HepG2 (cell line): ENCODE measurements around the gene RORC. TPM values are rescaled to one million over a fixed set of nuclear protein-coding genes. Genes with fewer than 3 reads are reported as not detected.

Experiments
- ATAC-seq: fragments of 200-7000 bp; cut with Tn5 transposase; 3 replicates; pipeline ENCODE4 v1.9.1; 2020; ENCODE audit warnings: mild to moderate bottlenecking, moderate library complexity
- BruUV-seq: library from RNA; stranded (reverse); fragments of 400-500 nt; replicated peaks from 2 replicates; lab custom pipeline; 2021; lab: Mats Ljungman, UMichigan
- CTCF ChIA-PET: fragments of 300-600 bp; formaldehyde crosslinking; extraction: SDS; loops from one replicate; lab custom pipeline; 2021; ENCODE audit warnings: low total read pairs, inconsistent platforms, low intra/inter-chr PET ratio; lab: Yijun Ruan, JAX
- POLR2A ChIA-PET: fragments of 350-600 bp; sonication (Branson Sonifier 250); formaldehyde crosslinking; loops from one replicate; lab custom pipeline; 2020; ENCODE audit warnings: antibody characterized with exemption, inconsistent platforms; lab: Yijun Ruan, JAX
- DNase-seq: peaks from one replicate; pipeline ENCODE4 v3.0.0-alpha.2; 2015; ENCODE audit warnings: low spot score
- FAIRE-seq: peaks from 3 replicates; lab custom pipeline; 2011; peaks lifted over from hg19 to GRCh38; lab: Jason Lieb, UNC
- H2AFZ ChIP-seq: one replicate; pipeline ENCODE4 v1.6.1; 2011; ENCODE audit warnings: low read length, inconsistent platforms
- H3K27ac ChIP-seq: fragments of 300-600 bp; 3 replicates; pipeline ENCODE4 v1.8.0; 2011; ENCODE audit warnings: mixed run types, mild to moderate bottlenecking, mixed read lengths, low read length, inconsistent platforms; ENCODE audit not compliant: insufficient read depth; ENCODE audit errors: extremely low read length
- H3K27me3 ChIP-seq, 2 experiments: fragments of 200-600 bp in 1 of 2; 2 replicates in 1 of 2; 3 replicates in 1 of 2; pipeline versions ENCODE4 v1.6.0 to v1.8.0; 2011; ENCODE audit warnings: low read length in 2 of 2, mild to moderate bottlenecking in 2 of 2, moderate library complexity in 2 of 2, inconsistent platforms in 1 of 2; ENCODE audit not compliant: insufficient read depth in 2 of 2, control insufficient read depth in 1 of 2
- H3K36me3 ChIP-seq, 2 experiments: fragments of 200-600 bp in 1 of 2; replicated peaks in 1 of 2; 2 replicates in 1 of 2; 3 replicates in 1 of 2; pipeline versions ENCODE4 v1.5.1 to v1.8.0; 2011; ENCODE audit warnings: low read length in 2 of 2, inconsistent platforms in 1 of 2; ENCODE audit not compliant: insufficient read depth in 2 of 2, control insufficient read depth in 1 of 2
- H3K4me1 ChIP-seq: 2 replicates; pipeline ENCODE4 v1.5.1; 2012; ENCODE audit warnings: low read length, inconsistent platforms; ENCODE audit not compliant: insufficient read depth
- H3K4me2 ChIP-seq: 2 replicates; pipeline ENCODE4 v1.6.0; 2011; ENCODE audit warnings: low read depth, low read length, inconsistent platforms
- H3K4me3 ChIP-seq, 3 experiments: fragments of 200-600 bp in 1 of 3; sonication (generic), shearing (Covaris generic) in 1 of 3; replicated peaks in 1 of 3; 2 replicates each; pipeline ENCODE4 v1.5.1; 2011 to 2016; ENCODE audit warnings: low read length in 3 of 3, inconsistent platforms in 2 of 3, low read depth in 2 of 3, mild to moderate bottlenecking in 2 of 3, control low read depth in 1 of 3, mixed read lengths in 1 of 3; ENCODE audit not compliant: insufficient read depth in 1 of 3
- H3K79me2 ChIP-seq: one replicate; pipeline ENCODE4 v1.6.1; 2011; ENCODE audit warnings: low read length, inconsistent platforms; ENCODE audit not compliant: insufficient read depth
- H3K9ac ChIP-seq: 2 replicates; pipeline ENCODE4 v1.6.0; 2011; ENCODE audit warnings: mild to moderate bottlenecking, low read depth, low read length, inconsistent platforms; ENCODE audit not compliant: insufficient read depth
- H3K9me3 ChIP-seq: 2 replicates; pipeline ENCODE4 v1.5.1; 2012; ENCODE audit warnings: mild to moderate bottlenecking, low read length
- H4K20me1 ChIP-seq: 2 replicates; pipeline ENCODE4 v1.6.0; 2011; ENCODE audit warnings: inconsistent platforms, mild to moderate bottlenecking, low read length, moderate library complexity; ENCODE audit not compliant: insufficient read depth
- GTF2F1 ChIP-seq: fragments of 150-350 bp; IDR thresholded peaks from 2 replicates; pipeline ENCODE4 v1.6.1; 2014; ENCODE audit warnings: low read length
- HDAC2 ChIP-seq: sonication (generic); formaldehyde crosslinking; IDR thresholded peaks from 2 replicates; pipeline ENCODE4 v1.4.0; 2020; ENCODE audit warnings: missing genetic modification reagents
- HMG20B ChIP-seq: conservative IDR thresholded peaks from 2 replicates; pipeline ENCODE4 v1.6.1; 2016; ENCODE audit warnings: missing genetic modification reagents, missing compliant biosample characterization
- MED13 ChIP-seq: sonication (generic); formaldehyde crosslinking; IDR thresholded peaks from 2 replicates; pipeline ENCODE4 v1.5.0; 2020; ENCODE audit warnings: missing genetic modification reagents
- NCOR1 ChIP-seq: fragments of 200-600 bp; sonication (generic); IDR thresholded peaks from 2 replicates; pipeline ENCODE4 v1.7.0; 2017; ENCODE audit warnings: antibody characterized with exemption, low read length, borderline replicate concordance
- POLR2A ChIP-seq, 2 experiments: IDR thresholded peaks; 2 replicates each; pipeline ENCODE4 v1.6.1; 2011; ENCODE audit warnings: low read depth in 2 of 2, low read length in 2 of 2, mild to moderate bottlenecking in 1 of 2, moderate library complexity in 1 of 2; ENCODE audit not compliant: insufficient read depth in 1 of 2
- RAD51 ChIP-seq: fragments of 450-650 bp; IDR thresholded peaks from 2 replicates; pipeline ENCODE4 v1.6.1; 2016; ENCODE audit warnings: borderline replicate concordance
- SRSF4 ChIP-seq: fragments of 200-400 bp; formaldehyde crosslinking; IDR thresholded peaks from one replicate; pipeline ENCODE4 v1.6.1; 2018; ENCODE audit warnings: mild to moderate bottlenecking, low read depth, low read length, moderate library complexity; ENCODE audit not compliant: poor library complexity, severe bottlenecking
- U2AF2 ChIP-seq: fragments of 200-400 bp; formaldehyde crosslinking; IDR thresholded peaks from 2 replicates; pipeline ENCODE4 v1.6.1; 2017; ENCODE audit warnings: low read depth, mild to moderate bottlenecking, low read length
- ZNF20 ChIP-seq: sonication (generic); formaldehyde crosslinking; IDR thresholded peaks from 2 replicates; pipeline ENCODE4 v1.4.0; 2020; ENCODE audit warnings: mild to moderate bottlenecking, moderate library complexity, missing genetic modification reagents
- ZNF329 ChIP-seq: sonication (generic); formaldehyde crosslinking; IDR thresholded peaks from 2 replicates; pipeline ENCODE4 v1.9.0; 2021; ENCODE audit warnings: low read depth, mild to moderate bottlenecking, missing genetic modification reagents
- ZNF598 ChIP-seq: sonication (generic); formaldehyde crosslinking; IDR thresholded peaks from 2 replicates; pipeline ENCODE4 v1.5.1; 2020; ENCODE audit warnings: mild to moderate bottlenecking, missing genetic modification reagents, borderline replicate concordance
- ZNF614 ChIP-seq: IDR thresholded peaks from 2 replicates; pipeline ENCODE4 v1.6.1; 2018; ENCODE audit warnings: missing biosample characterization, missing genetic modification reagents, inconsistent platforms, borderline replicate concordance
- ZNF615 ChIP-seq: sonication (generic); formaldehyde crosslinking; IDR thresholded peaks from 2 replicates; pipeline ENCODE4 v1.5.0; 2020; ENCODE audit warnings: mild to moderate bottlenecking, missing genetic modification reagents, borderline replicate concordance
- ZSCAN21 ChIP-seq: sonication (generic); formaldehyde crosslinking; IDR thresholded peaks from 2 replicates; pipeline ENCODE4 v1.8.0; 2022; ENCODE audit warnings: mild to moderate bottlenecking, missing genetic modification reagents, moderate library complexity, borderline replicate concordance
- WGBS: methylation state at CpG from one replicate; pipeline ENCODE4 v1.1.6; 2017; ENCODE audit warnings: low lambda C conversion rate; 5-methylcytosine and 5-hydroxymethylcytosine counted together
- in situ Hi-C: cut with HindIII; loops from 2 replicates; pipeline ENCODE4 v1.10.0; 2017; ENCODE audit warnings: low pct_unique_long_range_greater_than_20kb; ENCODE audit not compliant: extremely low pct_ligation_motif_present
- intact Hi-C: fragments of 100-400 bp; cut with micrococcal nuclease; formaldehyde crosslinking; loops from one replicate; pipeline ENCODE4 v1.10.0; 2022; ENCODE audit not compliant: unreplicated experiment
- polyA plus RNA-seq, 8 experiments: library from polyadenylated mRNA; depleted of rRNA in 3 of 8; stranded (reverse) in 7 of 8; unstranded in 1 of 8; fragments of >200 nt; fragmentation: Illumina TruSeq in 4 of 8; extraction: Trizol in 4 of 8; gene quantifications; 2 replicates each; pipeline versions ENCODE4 v1.2.1 to v1.2.3, GENCODE V29; 2011 to 2016; ENCODE audit warnings: low read depth in 4 of 8, missing spikeins in 1 of 8, mixed read lengths in 1 of 8; ENCODE audit not compliant: insufficient read depth in 1 of 8
- total RNA-seq, 5 experiments: library from RNA; depleted of rRNA; stranded (reverse); fragments of >200 nt; fragmentation: Illumina TruSeq; extraction: Trizol; gene quantifications; 2 replicates each; pipeline ENCODE4 v1.2.3, GENCODE V29; 2016; ENCODE audit warnings: low read depth in 1 of 5
- TF ChIP-seq, protein P1 (sequence below): IDR thresholded peaks from 2 replicates; pipeline ENCODE4 v1.6.1; 2016; ENCODE audit warnings: missing compliant biosample characterization, missing genetic modification reagents, borderline replicate concordance
- TF ChIP-seq, protein P2 (sequence below): fragments of 450-650 bp; IDR thresholded peaks from 2 replicates; pipeline ENCODE4 v1.6.1; 2016
- TF ChIP-seq, protein P3 (sequence below): sonication (generic); formaldehyde crosslinking; IDR thresholded peaks from 2 replicates; pipeline ENCODE4 v1.4.0; 2020; ENCODE audit warnings: mild to moderate bottlenecking, missing genetic modification reagents

RORC gene
- total and polyA plus RNA-seq, 2 of the 13 experiments (the other 11 are each of a cell fraction or from before 2014, with no cell fraction given), result 2.5 to 6.5 TPM

DNA sequence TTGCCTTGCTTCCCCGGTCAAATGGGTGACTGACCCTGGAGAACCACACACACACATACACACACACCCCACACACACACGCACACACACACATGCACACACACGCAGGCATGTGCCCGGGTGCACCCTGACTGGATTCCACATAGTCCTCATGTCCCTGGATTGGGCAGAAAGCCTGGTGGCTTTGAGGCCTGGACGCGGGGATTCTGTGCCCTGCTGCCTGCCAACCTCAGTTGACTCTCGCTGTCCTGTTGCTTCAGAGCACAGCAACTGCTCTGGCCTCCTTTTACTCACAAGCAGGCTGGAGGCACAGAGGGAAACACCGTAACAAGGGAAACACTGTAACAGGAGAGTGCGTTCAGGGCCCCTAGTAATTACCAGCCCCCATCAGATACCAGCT is 6.4 kb downstream of the RORC start:
- H3K36me3 ChIP-seq, result no peaks in the 10 kb centered on the region

DNA sequence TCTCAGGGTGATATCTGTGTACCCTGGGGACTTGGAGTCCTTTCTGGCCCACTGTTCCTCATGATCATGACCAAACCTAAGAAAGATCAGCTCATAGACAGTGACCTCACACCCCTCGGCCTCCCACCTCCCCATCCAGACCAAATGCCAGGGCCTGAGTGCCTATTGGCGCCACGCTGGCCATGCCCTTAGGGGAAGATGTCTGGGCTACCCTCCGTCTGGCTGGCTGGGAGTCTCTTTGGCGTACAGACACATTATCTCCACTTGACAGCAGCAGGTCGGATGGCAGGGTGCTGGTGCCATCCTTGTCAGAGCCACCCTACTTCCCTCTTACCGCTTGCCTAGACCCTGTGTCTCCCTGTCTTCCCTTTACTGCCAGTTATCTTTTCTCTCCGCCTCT is 8.4 kb downstream of the RORC start:
- no peak for ATAC-seq
- no peak for FAIRE-seq
- no peak for DNase-seq
- H3K9me3 ChIP-seq, result no peaks in the 10 kb centered on the region
- H3K9ac ChIP-seq, result no peak overlapping the region
- ChIA-PET POLR2A (no interaction called here), CTCF (no interaction called here)
- no peaks in the 10 kb centered on the region for H3K27me3 ChIP-seq
- WGBS, result 97% methylated on average over 4 of the region's 8 CpGs
- no peaks in the 10 kb centered on the region for H3K4me1 ChIP-seq
- no peak overlapping the region for H2AFZ ChIP-seq
- in situ Hi-C loops (no loop called here), intact Hi-C loops (no loop called here)
- H3K36me3 ChIP-seq, result no peaks in the 10 kb centered on the region
- H3K4me2 ChIP-seq, result no peak overlapping the region
- H3K27ac ChIP-seq, result no peak overlapping the region
- H3K4me3 ChIP-seq, result no peak overlapping the region
- BruUV-seq, result no TSS peak
- H3K79me2 ChIP-seq, result no peaks in the 10 kb centered on the region
- no peaks in the 10 kb centered on the region for H4K20me1 ChIP-seq
- no peak for TF ChIP-seq ZNF20 (CRISPR knock-in tag)
- no peak for TF ChIP-seq HDAC2
- TF ChIP-seq SRSF4, result no peak
- no peak for TF ChIP-seq ZNF615 (CRISPR knock-in tag)
- no peak for TF ChIP-seq ZNF614 (CRISPR knock-in tag)
- TF ChIP-seq RAD51, result no peak
- TF ChIP-seq, protein P1, sequence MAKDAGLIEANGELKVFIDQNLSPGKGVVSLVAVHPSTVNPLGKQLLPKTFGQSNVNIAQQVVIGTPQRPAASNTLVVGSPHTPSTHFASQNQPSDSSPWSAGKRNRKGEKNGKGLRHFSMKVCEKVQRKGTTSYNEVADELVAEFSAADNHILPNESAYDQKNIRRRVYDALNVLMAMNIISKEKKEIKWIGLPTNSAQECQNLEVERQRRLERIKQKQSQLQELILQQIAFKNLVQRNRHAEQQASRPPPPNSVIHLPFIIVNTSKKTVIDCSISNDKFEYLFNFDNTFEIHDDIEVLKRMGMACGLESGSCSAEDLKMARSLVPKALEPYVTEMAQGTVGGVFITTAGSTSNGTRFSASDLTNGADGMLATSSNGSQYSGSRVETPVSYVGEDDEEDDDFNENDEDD, result no peak
- TF ChIP-seq ZNF598 (CRISPR knock-in tag), result no peak
- TF ChIP-seq U2AF2, result no peak
- TF ChIP-seq NCOR1, result no peak
- no peak for TF ChIP-seq ZNF329 (CRISPR knock-in tag)
- TF ChIP-seq MED13 (CRISPR knock-in tag), result no peak
- TF ChIP-seq GTF2F1, result no peak

More for the DNA sequence above, 6.4 kb downstream of the RORC start:
- WGBS, result 89% methylated on average over 9 of the region's 9 CpGs
- Histone ChIP-seq H3K4me3 (no peak overlapping the region), H2AFZ (no peak overlapping the region), H3K79me2 (no peaks in the 10 kb centered on the region), H3K4me2 (no peak overlapping the region), H3K9me3 (no peaks in the 10 kb centered on the region), H3K27me3 (no peaks in the 10 kb centered on the region), H4K20me1 (no peaks in the 10 kb centered on the region), H3K9ac (no peak overlapping the region), H3K27ac (no peak overlapping the region), H3K4me1 (peaks cover 5% of the 10 kb centered on the region)
- in situ Hi-C loops, result no loop called here
- FAIRE-seq (no peak), ATAC-seq (no peak), DNase-seq (no peak)
- ChIA-PET POLR2A (no interaction called here), CTCF (no interaction called here)
- no peak for TF ChIP-seq ZSCAN21
- TF ChIP-seq, protein P2, sequence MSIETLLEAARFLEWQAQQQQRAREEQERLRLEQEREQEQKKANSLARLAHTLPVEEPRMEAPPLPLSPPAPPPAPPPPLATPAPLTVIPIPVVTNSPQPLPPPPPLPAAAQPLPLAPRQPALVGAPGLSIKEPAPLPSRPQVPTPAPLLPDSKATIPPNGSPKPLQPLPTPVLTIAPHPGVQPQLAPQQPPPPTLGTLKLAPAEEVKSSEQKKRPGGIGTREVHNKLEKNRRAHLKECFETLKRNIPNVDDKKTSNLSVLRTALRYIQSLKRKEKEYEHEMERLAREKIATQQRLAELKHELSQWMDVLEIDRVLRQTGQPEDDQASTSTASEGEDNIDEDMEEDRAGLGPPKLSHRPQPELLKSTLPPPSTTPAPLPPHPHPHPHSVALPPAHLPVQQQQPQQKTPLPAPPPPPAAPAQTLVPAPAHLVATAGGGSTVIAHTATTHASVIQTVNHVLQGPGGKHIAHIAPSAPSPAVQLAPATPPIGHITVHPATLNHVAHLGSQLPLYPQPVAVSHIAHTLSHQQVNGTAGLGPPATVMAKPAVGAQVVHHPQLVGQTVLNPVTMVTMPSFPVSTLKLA, result peak; percentile 23; the same call in 1 of the 2 replicates
- TF ChIP-seq HMG20B (CRISPR knock-in tag), result no peak
- TF ChIP-seq, protein P3, sequence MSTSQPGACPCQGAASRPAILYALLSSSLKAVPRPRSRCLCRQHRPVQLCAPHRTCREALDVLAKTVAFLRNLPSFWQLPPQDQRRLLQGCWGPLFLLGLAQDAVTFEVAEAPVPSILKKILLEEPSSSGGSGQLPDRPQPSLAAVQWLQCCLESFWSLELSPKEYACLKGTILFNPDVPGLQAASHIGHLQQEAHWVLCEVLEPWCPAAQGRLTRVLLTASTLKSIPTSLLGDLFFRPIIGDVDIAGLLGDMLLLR, result no peak
- TF ChIP-seq POLR2A (IDR thresholded peaks at IDR 0.05; ENCODE audit: insufficient read depth in 1 of 2, low read depth in 2 of 2, low read length in 2 of 2), result no peak
- BruUV-seq, result no TSS peak
- intact Hi-C loops, result no loop called here
